Ovary (tissue), 9 donors: ENCODE results near the gene NDUFS3. TPM values are rescaled to one million over a fixed set of nuclear protein-coding genes. Genes with fewer than 3 reads are reported as not detected.

Experiments used
- DNase-seq, 5 donors: peaks; one replicate each; pipeline ENCODE4 v3.0.0-alpha.2; 2019 to 2020
- H3K27ac ChIP-seq, 2 donors: fragments of 200-600 bp; one replicate each; pipeline versions ENCODE4 v1.5.1 to v1.8.0; 2019 to 2022
- H3K27me3 ChIP-seq: fragments of 200-600 bp; one replicate; pipeline ENCODE4 v1.8.0; 2022
- H3K36me3 ChIP-seq: fragments of 200-600 bp; sonication (generic); one replicate; pipeline ENCODE4 v1.5.1; 2019
- H3K4me1 ChIP-seq: one replicate; pipeline ENCODE4 v1.8.1; 2013; ENCODE audit warnings: mild to moderate bottlenecking, moderate library complexity; ENCODE audit not compliant: insufficient read depth
- H3K4me3 ChIP-seq: fragments of 200-600 bp; sonication (generic); one replicate; pipeline ENCODE4 v1.5.1; 2017
- H3K9me3 ChIP-seq, 2 donors: fragments of 200-600 bp in 1 of 2; sonication (generic) in 1 of 2; one replicate each; pipeline versions ENCODE4 v1.5.1 to v1.8.1; 2013 to 2019; ENCODE audit warnings: mild to moderate bottlenecking in 1 of 2, moderate library complexity in 1 of 2
- CTCF ChIP-seq, 3 donors: fragments of 450-650 bp in 2 of 3; fragments of 200-600 bp in 1 of 3; IDR thresholded peaks; one replicate each; pipeline versions ENCODE4 v1.5.1 to v1.8.0; 2016 to 2022; ENCODE audit warnings: antibody characterized with exemption in 3 of 3, mild to moderate bottlenecking in 1 of 3
- EP300 ChIP-seq: sonication (generic); formaldehyde crosslinking; IDR thresholded peaks from one replicate; pipeline ENCODE4 v1.6.1; 2017; ENCODE audit warnings: antibody characterized with exemption
- POLR2A ChIP-seq: fragments of 450-650 bp; IDR thresholded peaks from one replicate; pipeline ENCODE4 v1.6.1; 2017; ENCODE audit warnings: antibody characterized with exemption, mild to moderate bottlenecking, moderate library complexity
- WGBS, 3 donors: extraction: QIAGEN DNeasy Blood & Tissue Kit in 1 of 3; methylation state at CpG; one replicate each; pipeline versions ENCODE4 v1.1.5 to v1.1.7; 2013 to 2017; 5-methylcytosine and 5-hydroxymethylcytosine counted together
- intact Hi-C, 4 donors: fragments of 100-400 bp; cut with DNase I; formaldehyde crosslinking; loops; one replicate each; pipeline versions ENCODE4 v1.11.0 to v1.15.1; 2022 to 2023
- polyA plus RNA-seq, 2 donors: library from polyadenylated mRNA; stranded (reverse); fragments of 200-250 nt in 1 of 2; fragments of 350-450 nt in 1 of 2; fragmentation: Illumina TruSeq in 1 of 2; extraction: RNeasy Lipid Tissue Mini Kit (QIAGEN cat#74804) in 1 of 2; gene quantifications; one replicate each; pipeline ENCODE4 v1.2.3, GENCODE V29; 2013 to 2014
- total RNA-seq, 7 donors: library from RNA; depleted of rRNA in 2 of 7; stranded (reverse); fragments of >200 nt in 2 of 7; fragmentation: NEBNext Ultra II Directional in 3 of 7; extraction: Animal tissue kit (Norgen Biotek cat#: 25700) in 3 of 7; gene quantifications; one replicate each; pipeline versions ENCODE4 v1.1.0 to v1.2.4, GENCODE V29; 2016 to 2023
- donor health status: DM: no; HTN: no; CAD: no; lungs with moderate emphysema.
- donor health status: DM: no; HTN: no; CAD: no.
- donor health status: Bipolar disorder and iron deficiency.
- donor health status: DM: yes; HTN: yes; CAD: no.
- donor health status: DM: no; HTN: no; CAD: no.
- donor health status: DM: yes; HTN: yes; CAD: no.

Gene NDUFS3
- total and polyA plus RNA-seq, 9 donors, result 40.8 to 76.9 (median 61.4) TPM

GRCh38 chr11:47564933-47565339, 13.9 kb upstream of the NDUFS3 start:
- Histone ChIP-seq H3K36me3 (no peaks in the 10 kb centered on the region), H3K27ac (peak overlapping the region; percentile 58 to 59), H3K27me3 (no peaks in the 10 kb centered on the region), H3K4me1 (peaks cover 8% of the 10 kb centered on the region), H3K4me3 (peak overlapping the region; percentile 85), H3K9me3 (no peaks in the 10 kb centered on the region)
- DNase-seq, result no peak
- WGBS, 3 donors, result 12% methylated on average over 11 of the region's 11 CpGs
- TF ChIP-seq EP300, result no peak
- TF ChIP-seq CTCF (IDR thresholded peaks at IDR 0.05), result no peak
- no peak for TF ChIP-seq POLR2A
- intact Hi-C loops, result no loop called here

- no peak for TF ChIP-seq EP300
- TF ChIP-seq POLR2A, result peak; percentile 28
- Histone ChIP-seq H3K4me1 (peaks cover 8% of the 10 kb centered on the region), H3K27me3 (no peaks in the 10 kb centered on the region), H3K36me3 (no peaks in the 10 kb centered on the region), H3K4me3 (peak within 1 kb of the TSS; percentile 85), H3K27ac (peak within 1 kb of the TSS; percentile 58 to 59), H3K9me3 (no peaks in the 10 kb centered on the region)
- 0 to 1% (median 0%) methylated on average over 58 to 86 of the region's 86 CpGs for WGBS, 3 donors
- DNase-seq, result peak; percentile 66 to 81 (median 72)
- intact Hi-C loops, result no loop called here
Measured at GRCh38 chr11:47565340-47566148, 13.3 kb upstream of the NDUFS3 start, which contains the start of gene PTPMT1. Gene PTPMT1, plus strand, starts transcription at chr11:47565599. Its CDS starts 24 bp downstream, at chr11:47565623.

GRCh38 chr11:47566149-47566698, 12.7 kb upstream of the NDUFS3 start:
- H3K36me3 ChIP-seq, result no peaks in the 10 kb centered on the region
- H3K9me3 ChIP-seq, result no peaks in the 10 kb centered on the region
- no peaks in the 10 kb centered on the region for H3K27me3 ChIP-seq
- peak overlapping the region; percentile 58 to 59 for H3K27ac ChIP-seq
- DNase-seq, result peak in 1 of 5 donors; percentile 40
- WGBS, 3 donors, result 33 to 47% (median 35%) methylated on average over 17 of the region's 17 CpGs
- TF ChIP-seq POLR2A (no peak), CTCF (IDR thresholded peaks at IDR 0.05) (no peak), EP300 (no peak)
- peaks cover 8% of the 10 kb centered on the region for H3K4me1 ChIP-seq
- peak overlapping the region; percentile 85 for H3K4me3 ChIP-seq
- intact Hi-C loops, result no loop called here

- Histone ChIP-seq H3K9me3 (no peaks in the 10 kb centered on the region), H3K4me3 (no peak overlapping the region), H3K4me1 (peaks cover 8% of the 10 kb centered on the region), H3K27me3 (no peaks in the 10 kb centered on the region), H3K27ac (no peak overlapping the region), H3K36me3 (no peaks in the 10 kb centered on the region)
- DNase-seq, result peak in 1 of 5 donors; percentile 19
- 92 to 97% (median 95%) methylated on average over 7 of the region's 7 CpGs for WGBS, 3 donors
- TF ChIP-seq EP300, result no peak
- no peak for TF ChIP-seq CTCF (IDR thresholded peaks at IDR 0.05)
- TF ChIP-seq POLR2A, result no peak
- intact Hi-C loops, result no loop called here
Measured at GRCh38 chr11:47569646-47570045, 9.2 kb upstream of the NDUFS3 start.
